Sigmoid colon (tissue), 3 donors: ENCODE results near the gene FAM149B1.

ENCODE experiments used
- POLR2A ChIP-seq, 2 donors: fragments of 450-650 bp; IDR thresholded peaks; one replicate each; pipeline ENCODE4 v1.6.1; 2016; ENCODE audit warnings: antibody characterized with exemption in 2 of 2, mild to moderate bottlenecking in 2 of 2, moderate library complexity in 2 of 2
- TF ChIP-seq, protein P1 (sequence below), 4 experiments: fragments of 450-650 bp in 3 of 4; fragments of 200-600 bp in 1 of 4; IDR thresholded peaks; one replicate each; pipeline ENCODE4 v1.5.1; 2016 to 2019; ENCODE audit warnings: antibody characterized with exemption in 4 of 4, mild to moderate bottlenecking in 3 of 4, moderate library complexity in 2 of 4

DNA sequence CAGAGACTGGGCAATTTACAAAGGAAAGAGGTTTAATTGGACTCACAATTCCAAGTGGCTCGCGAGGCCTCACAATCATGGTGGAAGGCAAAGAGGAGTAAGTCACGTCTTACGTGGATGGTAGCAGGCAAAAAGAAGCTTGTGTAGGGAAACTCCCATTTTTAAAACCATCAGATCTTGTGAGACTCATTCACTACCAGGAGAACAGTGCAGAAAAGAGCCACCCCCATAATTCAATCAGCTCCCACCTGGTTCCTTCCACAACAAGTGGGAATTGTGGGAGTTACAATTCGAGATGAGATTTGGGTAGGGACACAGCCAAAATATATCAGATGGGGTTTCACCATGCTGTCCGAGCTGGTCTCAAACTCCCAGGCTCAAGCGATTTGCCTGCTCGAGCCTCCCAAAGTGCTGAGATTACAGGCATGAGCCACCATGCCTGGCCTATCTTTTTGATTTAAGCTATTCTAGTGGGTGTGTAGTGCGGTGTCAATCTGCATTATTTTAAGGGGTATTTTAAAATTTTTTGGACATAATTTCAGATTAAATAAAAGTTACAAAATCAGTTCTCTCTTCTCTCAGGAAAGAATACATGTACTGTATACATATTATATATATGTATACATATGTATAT is 93.6 kb downstream of the FAM149B1 start:
- TF ChIP-seq, protein P1, sequence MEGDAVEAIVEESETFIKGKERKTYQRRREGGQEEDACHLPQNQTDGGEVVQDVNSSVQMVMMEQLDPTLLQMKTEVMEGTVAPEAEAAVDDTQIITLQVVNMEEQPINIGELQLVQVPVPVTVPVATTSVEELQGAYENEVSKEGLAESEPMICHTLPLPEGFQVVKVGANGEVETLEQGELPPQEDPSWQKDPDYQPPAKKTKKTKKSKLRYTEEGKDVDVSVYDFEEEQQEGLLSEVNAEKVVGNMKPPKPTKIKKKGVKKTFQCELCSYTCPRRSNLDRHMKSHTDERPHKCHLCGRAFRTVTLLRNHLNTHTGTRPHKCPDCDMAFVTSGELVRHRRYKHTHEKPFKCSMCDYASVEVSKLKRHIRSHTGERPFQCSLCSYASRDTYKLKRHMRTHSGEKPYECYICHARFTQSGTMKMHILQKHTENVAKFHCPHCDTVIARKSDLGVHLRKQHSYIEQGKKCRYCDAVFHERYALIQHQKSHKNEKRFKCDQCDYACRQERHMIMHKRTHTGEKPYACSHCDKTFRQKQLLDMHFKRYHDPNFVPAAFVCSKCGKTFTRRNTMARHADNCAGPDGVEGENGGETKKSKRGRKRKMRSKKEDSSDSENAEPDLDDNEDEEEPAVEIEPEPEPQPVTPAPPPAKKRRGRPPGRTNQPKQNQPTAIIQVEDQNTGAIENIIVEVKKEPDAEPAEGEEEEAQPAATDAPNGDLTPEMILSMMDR (IDR thresholded peaks at IDR 0.05), result no peak
- no peak for TF ChIP-seq POLR2A (IDR thresholded peaks at IDR 0.05)
